GM23338 (cell line): ENCODE measurements around the gene SYNE3. TPM values are rescaled to one million over a fixed set of nuclear protein-coding genes. Genes with fewer than 3 reads are reported as not detected.

ENCODE experiments used
- ATAC-seq: fragments of 200-7000 bp; cut with Tn5 transposase; 3 replicates; pipeline ENCODE4 v1.9.1; 2020
- DNase-seq: peaks from one replicate; pipeline ENCODE4 v3.0.0-alpha.2; 2015; ENCODE audit warnings: low spot score
- H2AFZ ChIP-seq: fragments of 200-600 bp; sonication (generic); 2 replicates; pipeline ENCODE4 v1.8.0; 2016; ENCODE audit warnings: antibody characterized with exemption, mild to moderate bottlenecking, moderate library complexity
- H3F3A ChIP-seq: fragments of 200-600 bp; sonication (generic); replicated peaks from 2 replicates; pipeline ENCODE4 v1.8.0; 2017; ENCODE audit warnings: antibody characterized with exemption, mixed run types, low read depth
- H3K27ac ChIP-seq: fragments of 200-600 bp; sonication (generic); 2 replicates; pipeline ENCODE4 v1.6.1; 2016; ENCODE audit warnings: low read depth
- H3K27me3 ChIP-seq: fragments of 200-600 bp; sonication (generic); 2 replicates; pipeline ENCODE4 v1.8.0; 2016; ENCODE audit warnings: mild to moderate bottlenecking, mixed run types, moderate library complexity; ENCODE audit not compliant: insufficient read depth
- H3K36me3 ChIP-seq: fragments of 200-600 bp; sonication (generic); 2 replicates; pipeline ENCODE4 v1.8.0; 2016; ENCODE audit warnings: mild to moderate bottlenecking; ENCODE audit not compliant: insufficient read depth
- H3K4me1 ChIP-seq: fragments of 200-600 bp; sonication (generic); 2 replicates; pipeline ENCODE4 v1.8.0; 2016; ENCODE audit warnings: mild to moderate bottlenecking, moderate library complexity; ENCODE audit not compliant: insufficient read depth
- H3K4me2 ChIP-seq: fragments of 200-600 bp; sonication (generic); 2 replicates; pipeline ENCODE4 v1.7.1; 2017; ENCODE audit warnings: mixed run types
- H3K4me3 ChIP-seq: fragments of 200-600 bp; sonication (generic); 2 replicates; pipeline ENCODE4 v1.6.1; 2016; ENCODE audit warnings: mixed run types
- H3K79me2 ChIP-seq: fragments of 200-600 bp; sonication (generic); replicated peaks from 2 replicates; pipeline ENCODE4 v1.8.0; 2017; ENCODE audit warnings: mild to moderate bottlenecking; ENCODE audit not compliant: insufficient read depth
- H3K9me2 ChIP-seq: fragments of 200-600 bp; sonication (generic); 2 replicates; pipeline ENCODE4 v1.8.0; 2017; ENCODE audit not compliant: insufficient read depth
- H4K20me1 ChIP-seq: fragments of 200-600 bp; sonication (generic); replicated peaks from 2 replicates; pipeline ENCODE4 v1.8.0; 2017; ENCODE audit warnings: mild to moderate bottlenecking; ENCODE audit not compliant: insufficient read depth
- H3K27ac Mint-ChIP-seq: 2 replicates; pipeline ENCODE4 v1.8.0; 2020; ENCODE audit warnings: inconsistent platforms, mild to moderate bottlenecking, moderate library complexity, mixed read lengths
- H3K27me3 Mint-ChIP-seq: 3 replicates; pipeline ENCODE4 v1.8.0; 2022; ENCODE audit warnings: low read depth, mild to moderate bottlenecking, moderate library complexity, mixed read lengths, inconsistent platforms; ENCODE audit not compliant: insufficient read depth, poor library complexity
- H3K36me3 Mint-ChIP-seq: 3 replicates; pipeline ENCODE4 v1.8.0; 2021; ENCODE audit warnings: low read depth, mild to moderate bottlenecking, inconsistent platforms, moderate library complexity, mixed read lengths
- H3K4me1 Mint-ChIP-seq: 3 replicates; pipeline ENCODE4 v1.8.0; 2020; ENCODE audit warnings: mild to moderate bottlenecking, inconsistent platforms, mixed read lengths
- H3K4me3 Mint-ChIP-seq: 3 replicates; pipeline ENCODE4 v1.8.0; 2021; ENCODE audit warnings: moderate library complexity, mild to moderate bottlenecking, inconsistent platforms, mixed read lengths
- H3K9me3 Mint-ChIP-seq: 3 replicates; pipeline ENCODE4 v1.8.0; 2020; ENCODE audit warnings: moderate library complexity, mild to moderate bottlenecking, inconsistent platforms, mixed read lengths
- CREB1 ChIP-seq: fragments of 250-450 bp; sonication (Bioruptor Pico); IDR thresholded peaks from 2 replicates; pipeline ENCODE4 v1.5.0; 2020; ENCODE audit warnings: low read depth, mild to moderate bottlenecking, moderate library complexity
- EZH2phosphoT487 ChIP-seq: fragments of 200-600 bp; sonication (generic); IDR thresholded peaks from one replicate; pipeline ENCODE4 v1.8.1; 2018; ENCODE audit warnings: antibody characterized with exemption; ENCODE audit not compliant: unreplicated experiment
- JUNB ChIP-seq: IDR thresholded peaks from one replicate; pipeline ENCODE4 v1.6.1; 2016; ENCODE audit warnings: antibody characterized with exemption; ENCODE audit not compliant: unreplicated experiment
- NANOG ChIP-seq: IDR thresholded peaks from 2 replicates; pipeline ENCODE4 v1.6.1; 2016; ENCODE audit warnings: antibody characterized with exemption, borderline replicate concordance
- POLR2AphosphoS5 ChIP-seq: IDR thresholded peaks from 2 replicates; pipeline ENCODE4 v1.6.1; 2016; ENCODE audit warnings: antibody characterized with exemption, low read depth
- polyA plus RNA-seq: library from polyadenylated mRNA; unstranded; fragments of >200 nt; fragmentation: Nextera tagmentation; extraction: Ambion mirVana; gene quantifications from 2 replicates; pipeline ENCODE4 v1.2.1, GENCODE V29; 2016
- total RNA-seq: library from RNA; depleted of rRNA; stranded (reverse); fragments of >200 nt; shearing (Covaris generic); gene quantifications from 2 replicates; pipeline ENCODE4 v1.2.3, GENCODE V29; 2014
- TF ChIP-seq, protein P1 (sequence below): fragments of 250-450 bp; sonication (Bioruptor Pico); IDR thresholded peaks from 2 replicates; pipeline ENCODE4 v1.5.0; 2020; ENCODE audit warnings: mild to moderate bottlenecking, moderate library complexity
- TF ChIP-seq, protein P2 (sequence below): IDR thresholded peaks from one replicate; pipeline ENCODE4 v1.6.1; 2018; ENCODE audit warnings: antibody characterized with exemption; ENCODE audit not compliant: unreplicated experiment

The SYNE3 gene
- total and polyA plus RNA-seq, 2 experiments from 2014 or later = 0.02 to 0.03 TPM

DNA sequence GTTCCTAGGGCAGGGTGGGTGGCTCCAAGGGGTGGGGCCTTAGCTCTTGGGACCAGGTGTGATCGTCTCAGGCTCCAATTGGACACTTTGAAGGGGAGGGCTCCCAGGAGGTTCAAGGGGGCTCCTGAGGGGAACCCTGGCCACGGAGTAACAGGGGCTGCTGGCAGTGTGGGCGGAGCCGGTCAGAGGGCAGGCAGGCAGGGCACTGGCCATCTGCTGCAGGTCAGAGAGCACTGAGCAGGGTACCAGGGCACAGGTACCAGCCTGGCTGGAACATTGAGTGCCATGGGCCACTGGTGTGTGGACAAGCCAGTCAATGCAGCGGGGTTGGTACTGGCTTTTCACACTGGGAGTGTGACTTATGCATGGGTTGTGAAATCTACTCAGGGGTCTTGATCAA is 32.2 kb downstream of the SYNE3 start:
- Histone ChIP-seq H3F3A (no peaks in the 10 kb centered on the region), H2AFZ (no peak overlapping the region), H3K27me3 (no peaks in the 10 kb centered on the region), H4K20me1 (no peaks in the 10 kb centered on the region), H3K9me2 (no peaks in the 10 kb centered on the region), H3K4me1 (no peaks in the 10 kb centered on the region; the same call in 1 of the 2 replicates), H3K36me3 (no peaks in the 10 kb centered on the region), H3K27ac (no peak overlapping the region), H3K79me2 (no peaks in the 10 kb centered on the region), H3K4me3 (no peak overlapping the region), H3K4me2 (no peak overlapping the region)
- ATAC-seq (no peak), DNase-seq (no peak)
- Mint-ChIP-seq H3K4me3 (no peak overlapping the region), H3K9me3 (no peaks in the 10 kb centered on the region), H3K36me3 (no peaks in the 10 kb centered on the region), H3K4me1 (peaks cover 27% of the 10 kb centered on the region), H3K27me3 (peaks cover 12% of the 10 kb centered on the region), H3K27ac (no peak overlapping the region)
- no peak for TF ChIP-seq JUNB
- no peak for TF ChIP-seq POLR2AphosphoS5
- TF ChIP-seq, protein P1, sequence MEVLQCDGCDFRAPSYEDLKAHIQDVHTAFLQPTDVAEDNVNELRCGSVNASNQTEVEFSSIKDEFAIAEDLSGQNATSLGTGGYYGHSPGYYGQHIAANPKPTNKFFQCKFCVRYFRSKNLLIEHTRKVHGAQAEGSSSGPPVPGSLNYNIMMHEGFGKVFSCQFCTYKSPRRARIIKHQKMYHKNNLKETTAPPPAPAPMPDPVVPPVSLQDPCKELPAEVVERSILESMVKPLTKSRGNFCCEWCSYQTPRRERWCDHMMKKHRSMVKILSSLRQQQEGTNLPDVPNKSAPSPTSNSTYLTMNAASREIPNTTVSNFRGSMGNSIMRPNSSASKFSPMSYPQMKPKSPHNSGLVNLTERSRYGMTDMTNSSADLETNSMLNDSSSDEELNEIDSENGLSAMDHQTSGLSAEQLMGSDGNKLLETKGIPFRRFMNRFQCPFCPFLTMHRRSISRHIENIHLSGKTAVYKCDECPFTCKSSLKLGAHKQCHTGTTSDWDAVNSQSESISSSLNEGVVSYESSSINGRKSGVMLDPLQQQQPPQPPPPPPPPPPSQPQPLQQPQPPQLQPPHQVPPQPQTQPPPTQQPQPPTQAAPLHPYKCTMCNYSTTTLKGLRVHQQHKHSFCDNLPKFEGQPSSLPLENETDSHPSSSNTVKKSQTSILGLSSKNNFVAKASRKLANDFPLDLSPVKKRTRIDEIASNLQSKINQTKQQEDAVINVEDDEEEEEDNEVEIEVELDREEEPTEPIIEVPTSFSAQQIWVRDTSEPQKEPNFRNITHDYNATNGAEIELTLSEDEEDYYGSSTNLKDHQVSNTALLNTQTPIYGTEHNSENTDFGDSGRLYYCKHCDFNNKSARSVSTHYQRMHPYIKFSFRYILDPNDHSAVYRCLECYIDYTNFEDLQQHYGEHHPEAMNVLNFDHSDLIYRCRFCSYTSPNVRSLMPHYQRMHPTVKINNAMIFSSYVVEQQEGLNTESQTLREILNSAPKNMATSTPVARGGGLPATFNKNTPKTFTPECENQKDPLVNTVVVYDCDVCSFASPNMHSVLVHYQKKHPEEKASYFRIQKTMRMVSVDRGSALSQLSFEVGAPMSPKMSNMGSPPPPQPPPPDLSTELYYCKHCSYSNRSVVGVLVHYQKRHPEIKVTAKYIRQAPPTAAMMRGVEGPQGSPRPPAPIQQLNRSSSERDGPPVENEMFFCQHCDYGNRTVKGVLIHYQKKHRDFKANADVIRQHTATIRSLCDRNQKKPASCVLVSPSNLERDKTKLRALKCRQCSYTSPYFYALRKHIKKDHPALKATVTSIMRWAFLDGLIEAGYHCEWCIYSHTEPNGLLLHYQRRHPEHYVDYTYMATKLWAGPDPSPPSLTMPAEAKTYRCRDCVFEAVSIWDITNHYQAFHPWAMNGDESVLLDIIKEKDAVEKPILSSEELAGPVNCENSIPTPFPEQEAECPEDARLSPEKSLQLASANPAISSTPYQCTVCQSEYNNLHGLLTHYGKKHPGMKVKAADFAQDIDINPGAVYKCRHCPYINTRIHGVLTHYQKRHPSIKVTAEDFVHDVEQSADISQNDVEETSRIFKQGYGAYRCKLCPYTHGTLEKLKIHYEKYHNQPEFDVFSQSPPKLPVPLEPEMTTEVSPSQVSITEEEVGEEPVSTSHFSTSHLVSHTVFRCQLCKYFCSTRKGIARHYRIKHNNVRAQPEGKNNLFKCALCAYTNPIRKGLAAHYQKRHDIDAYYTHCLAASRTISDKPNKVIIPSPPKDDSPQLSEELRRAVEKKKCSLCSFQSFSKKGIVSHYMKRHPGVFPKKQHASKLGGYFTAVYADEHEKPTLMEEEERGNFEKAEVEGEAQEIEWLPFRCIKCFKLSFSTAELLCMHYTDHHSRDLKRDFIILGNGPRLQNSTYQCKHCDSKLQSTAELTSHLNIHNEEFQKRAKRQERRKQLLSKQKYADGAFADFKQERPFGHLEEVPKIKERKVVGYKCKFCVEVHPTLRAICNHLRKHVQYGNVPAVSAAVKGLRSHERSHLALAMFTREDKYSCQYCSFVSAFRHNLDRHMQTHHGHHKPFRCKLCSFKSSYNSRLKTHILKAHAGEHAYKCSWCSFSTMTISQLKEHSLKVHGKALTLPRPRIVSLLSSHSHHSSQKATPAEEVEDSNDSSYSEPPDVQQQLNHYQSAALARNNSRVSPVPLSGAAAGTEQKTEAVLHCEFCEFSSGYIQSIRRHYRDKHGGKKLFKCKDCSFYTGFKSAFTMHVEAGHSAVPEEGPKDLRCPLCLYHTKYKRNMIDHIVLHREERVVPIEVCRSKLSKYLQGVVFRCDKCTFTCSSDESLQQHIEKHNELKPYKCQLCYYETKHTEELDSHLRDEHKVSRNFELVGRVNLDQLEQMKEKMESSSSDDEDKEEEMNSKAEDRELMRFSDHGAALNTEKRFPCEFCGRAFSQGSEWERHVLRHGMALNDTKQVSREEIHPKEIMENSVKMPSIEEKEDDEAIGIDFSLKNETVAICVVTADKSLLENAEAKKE = no peak
- TF ChIP-seq EZH2phosphoT487 = no peak
- TF ChIP-seq, protein P2, sequence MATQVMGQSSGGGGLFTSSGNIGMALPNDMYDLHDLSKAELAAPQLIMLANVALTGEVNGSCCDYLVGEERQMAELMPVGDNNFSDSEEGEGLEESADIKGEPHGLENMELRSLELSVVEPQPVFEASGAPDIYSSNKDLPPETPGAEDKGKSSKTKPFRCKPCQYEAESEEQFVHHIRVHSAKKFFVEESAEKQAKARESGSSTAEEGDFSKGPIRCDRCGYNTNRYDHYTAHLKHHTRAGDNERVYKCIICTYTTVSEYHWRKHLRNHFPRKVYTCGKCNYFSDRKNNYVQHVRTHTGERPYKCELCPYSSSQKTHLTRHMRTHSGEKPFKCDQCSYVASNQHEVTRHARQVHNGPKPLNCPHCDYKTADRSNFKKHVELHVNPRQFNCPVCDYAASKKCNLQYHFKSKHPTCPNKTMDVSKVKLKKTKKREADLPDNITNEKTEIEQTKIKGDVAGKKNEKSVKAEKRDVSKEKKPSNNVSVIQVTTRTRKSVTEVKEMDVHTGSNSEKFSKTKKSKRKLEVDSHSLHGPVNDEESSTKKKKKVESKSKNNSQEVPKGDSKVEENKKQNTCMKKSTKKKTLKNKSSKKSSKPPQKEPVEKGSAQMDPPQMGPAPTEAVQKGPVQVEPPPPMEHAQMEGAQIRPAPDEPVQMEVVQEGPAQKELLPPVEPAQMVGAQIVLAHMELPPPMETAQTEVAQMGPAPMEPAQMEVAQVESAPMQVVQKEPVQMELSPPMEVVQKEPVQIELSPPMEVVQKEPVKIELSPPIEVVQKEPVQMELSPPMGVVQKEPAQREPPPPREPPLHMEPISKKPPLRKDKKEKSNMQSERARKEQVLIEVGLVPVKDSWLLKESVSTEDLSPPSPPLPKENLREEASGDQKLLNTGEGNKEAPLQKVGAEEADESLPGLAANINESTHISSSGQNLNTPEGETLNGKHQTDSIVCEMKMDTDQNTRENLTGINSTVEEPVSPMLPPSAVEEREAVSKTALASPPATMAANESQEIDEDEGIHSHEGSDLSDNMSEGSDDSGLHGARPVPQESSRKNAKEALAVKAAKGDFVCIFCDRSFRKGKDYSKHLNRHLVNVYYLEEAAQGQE = no peak
- no peak for TF ChIP-seq CREB1 (CRISPR knock-in tag)
- no peak for TF ChIP-seq NANOG
